Measurements from ENCODE around the gene HMGA1.

- TF ChIP-seq POLR2AphosphoS5 (IDR thresholded peaks at IDR 0.05), result no peak
- TF ChIP-seq CTCF (IDR thresholded peaks at IDR 0.05), result no peak
Measured at GRCh38 chr6:34275128-34275804, 38.6 kb downstream of the HMGA1 start.

Measured in upper lobe of left lung (tissue), 4 donors.